Measurements from ENCODE around the gene PRKD2. TPM values are rescaled to one million over a fixed set of nuclear protein-coding genes. Genes with fewer than 3 reads are reported as not detected.

PRKD2 gene
- total RNA-seq, 1 donor = 9.7 TPM

- no peak for DNase-seq (ENCODE audit: low read depth)
- H3K4me3 ChIP-seq (ENCODE audit: low read depth, low read length) = no peak overlapping the region
- TF ChIP-seq CTCF (IDR thresholded peaks at IDR 0.05; ENCODE audit: insufficient read depth, low read length) = no peak
Measured at GRCh38 chr19:46625731-46626130, 91.2 kb downstream of the PRKD2 start.

GRCh38 chr19:46624958-46625661, 91.8 kb downstream of the PRKD2 start, which contains the start of gene PTGIR:
Gene PTGIR (minus strand): TSS chr19:46625089. CDS start chr19:46624225, 864 bp downstream.
- TF ChIP-seq CTCF (IDR thresholded peaks at IDR 0.05; ENCODE audit: insufficient read depth, low read length) = peak; percentile 9
- peak within 1 kb of the TSS; percentile 70 for H3K4me3 ChIP-seq (ENCODE audit: low read depth, low read length)
- peak; percentile 92 for DNase-seq (ENCODE audit: low read depth)

Small RNA genes within 50 kb of the gene (small RNA-seq; reads per million reads assigned to genes)
- gene MIR320E = 0.19 reads per million
- gene RF00019 = not detected
- not detected for gene RN7SL364P

Other genes with a start within 250 kb of the PRKD2 start
- gene PNMA8A, start 245.6 kb downstream of the PRKD2 start, total RNA-seq (ENCODE audit: low replicate concordance) = 2.1 and 2.3 TPM in 2 replicates
- gene PNMA8B, start 221.2 kb downstream of the PRKD2 start, total RNA-seq (ENCODE audit: low replicate concordance) = 1.6 and 6.3 TPM in 2 replicates
- 112 and 210 TPM in 2 replicates for gene CALM3, start 115.8 kb downstream of the PRKD2 start, total RNA-seq (ENCODE audit: low replicate concordance)
- gene PTGIR, start 92.0 kb downstream of the PRKD2 start, total RNA-seq (ENCODE audit: low replicate concordance) = 11.4 and 23.2 TPM in 2 replicates
- gene GNG8, start 80.9 kb downstream of the PRKD2 start, total RNA-seq (ENCODE audit: low replicate concordance) = not detected in 2 replicates
- 5.1 and 17.5 TPM in 2 replicates for gene DACT3, start 55.9 kb downstream of the PRKD2 start, total RNA-seq (ENCODE audit: low replicate concordance)
- 11.8 and 13.2 TPM in 2 replicates for gene FKRP, start 28.9 kb upstream of the PRKD2 start, total RNA-seq (ENCODE audit: low replicate concordance)
- 45.3 and 45.9 TPM in 2 replicates for gene STRN4, start 29.3 kb upstream of the PRKD2 start, total RNA-seq (ENCODE audit: low replicate concordance)
- 84.1 and 158 TPM in 2 replicates for gene SLC1A5, start 71.5 kb upstream of the PRKD2 start, total RNA-seq (ENCODE audit: low replicate concordance)
- gene AP2S1, start 133.7 kb upstream of the PRKD2 start, total RNA-seq (ENCODE audit: low replicate concordance) = 113 and 159 TPM in 2 replicates
- gene ARHGAP35, start 143.9 kb upstream of the PRKD2 start, total RNA-seq (ENCODE audit: low replicate concordance) = 48.7 and 61.3 TPM in 2 replicates